ENCODE results near the gene TEX55. TPM values are rescaled to one million over a fixed set of nuclear protein-coding genes. Genes with fewer than 3 reads are reported as not detected.

TEX55 gene
- total and polyA plus RNA-seq, 2 experiments from 2014 or later, result 0.17 TPM; not detected in 1

GRCh38 chr3:119146578-119147375 lies 812 bp downstream of the TEX55 start:
- H3K27ac ChIP-seq (ENCODE audit: low read depth), result no peak overlapping the region
- DNase-seq (ENCODE audit: low spot score) (no peak), ATAC-seq (no peak)

DNA sequence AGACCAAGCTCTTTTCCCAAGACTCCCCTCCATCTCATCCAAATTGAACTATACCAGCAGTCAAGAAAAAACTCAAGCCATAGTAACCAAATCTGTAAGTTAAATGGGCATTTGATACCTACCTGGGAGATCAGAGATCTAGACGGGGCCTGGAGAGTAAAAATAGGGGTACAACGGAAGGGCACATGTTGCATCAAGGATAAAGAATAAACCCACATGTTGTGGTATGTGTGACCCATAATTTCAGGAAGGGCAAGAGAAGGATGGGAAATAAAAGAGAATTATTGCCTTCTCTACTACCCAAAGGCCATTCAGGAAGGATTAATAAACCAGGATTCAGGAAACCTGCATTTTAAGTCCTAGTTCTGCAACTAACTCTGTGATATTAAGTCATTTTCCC lies 1.5 kb downstream of the TEX55 start:
- Histone ChIP-seq H3K4me2 (no peak overlapping the region), H4K20me1 (replicated peaks; ENCODE audit: insufficient read depth) (no peaks in the 10 kb centered on the region), H3K27ac (ENCODE audit: low read depth) (no peak overlapping the region), H3K79me2 (replicated peaks; ENCODE audit: insufficient read depth) (no peaks in the 10 kb centered on the region), H3K4me1 (ENCODE audit: insufficient read depth) (no peaks in the 10 kb centered on the region), H3K36me3 (ENCODE audit: insufficient read depth) (no peaks in the 10 kb centered on the region), H2AFZ (no peak overlapping the region), H3K27me3 (ENCODE audit: insufficient read depth) (no peaks in the 10 kb centered on the region), H3F3A (replicated peaks; ENCODE audit: low read depth) (no peaks in the 10 kb centered on the region), H3K9me2 (ENCODE audit: insufficient read depth) (no peaks in the 10 kb centered on the region), H3K4me3 (no peak overlapping the region)
- H3K36me3 Mint-ChIP-seq (ENCODE audit: low read depth), result peaks cover 4% of the 10 kb centered on the region; the same call in 1 of the 3 replicates
- no peaks in the 10 kb centered on the region for H3K27me3 Mint-ChIP-seq (ENCODE audit: insufficient read depth, low read depth, poor library complexity)
- no peak overlapping the region for H3K27ac Mint-ChIP-seq
- DNase-seq (ENCODE audit: low spot score), result no peak
- H3K4me3 Mint-ChIP-seq, result no peak overlapping the region
- H3K4me1 Mint-ChIP-seq, result no peaks in the 10 kb centered on the region
- no peak for ATAC-seq
- peaks cover 6% of the 10 kb centered on the region; the same call in 2 of the 3 replicates for H3K9me3 Mint-ChIP-seq
- TF ChIP-seq ZNF331 (CRISPR knock-in tag; IDR thresholded peaks at IDR 0.05; ENCODE audit: low read depth) (no peak), NANOG (IDR thresholded peaks at IDR 0.05; ENCODE audit: borderline replicate concordance) (no peak), POLR2AphosphoS5 (IDR thresholded peaks at IDR 0.05; ENCODE audit: low read depth) (no peak), JUNB (IDR thresholded peaks at IDR 0.05; ENCODE audit: unreplicated experiment) (no peak), ZNF462 (CRISPR knock-in tag; IDR thresholded peaks at IDR 0.05) (no peak), EZH2 (IDR thresholded peaks at IDR 0.05; ENCODE audit: low read depth, unreplicated experiment) (no peak)
- TF ChIP-seq, protein P1, sequence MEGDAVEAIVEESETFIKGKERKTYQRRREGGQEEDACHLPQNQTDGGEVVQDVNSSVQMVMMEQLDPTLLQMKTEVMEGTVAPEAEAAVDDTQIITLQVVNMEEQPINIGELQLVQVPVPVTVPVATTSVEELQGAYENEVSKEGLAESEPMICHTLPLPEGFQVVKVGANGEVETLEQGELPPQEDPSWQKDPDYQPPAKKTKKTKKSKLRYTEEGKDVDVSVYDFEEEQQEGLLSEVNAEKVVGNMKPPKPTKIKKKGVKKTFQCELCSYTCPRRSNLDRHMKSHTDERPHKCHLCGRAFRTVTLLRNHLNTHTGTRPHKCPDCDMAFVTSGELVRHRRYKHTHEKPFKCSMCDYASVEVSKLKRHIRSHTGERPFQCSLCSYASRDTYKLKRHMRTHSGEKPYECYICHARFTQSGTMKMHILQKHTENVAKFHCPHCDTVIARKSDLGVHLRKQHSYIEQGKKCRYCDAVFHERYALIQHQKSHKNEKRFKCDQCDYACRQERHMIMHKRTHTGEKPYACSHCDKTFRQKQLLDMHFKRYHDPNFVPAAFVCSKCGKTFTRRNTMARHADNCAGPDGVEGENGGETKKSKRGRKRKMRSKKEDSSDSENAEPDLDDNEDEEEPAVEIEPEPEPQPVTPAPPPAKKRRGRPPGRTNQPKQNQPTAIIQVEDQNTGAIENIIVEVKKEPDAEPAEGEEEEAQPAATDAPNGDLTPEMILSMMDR (conservative IDR thresholded peaks at IDR 0.05; ENCODE audit: low read depth in 2 of 2), result no peak
- TF ChIP-seq, protein P2, sequence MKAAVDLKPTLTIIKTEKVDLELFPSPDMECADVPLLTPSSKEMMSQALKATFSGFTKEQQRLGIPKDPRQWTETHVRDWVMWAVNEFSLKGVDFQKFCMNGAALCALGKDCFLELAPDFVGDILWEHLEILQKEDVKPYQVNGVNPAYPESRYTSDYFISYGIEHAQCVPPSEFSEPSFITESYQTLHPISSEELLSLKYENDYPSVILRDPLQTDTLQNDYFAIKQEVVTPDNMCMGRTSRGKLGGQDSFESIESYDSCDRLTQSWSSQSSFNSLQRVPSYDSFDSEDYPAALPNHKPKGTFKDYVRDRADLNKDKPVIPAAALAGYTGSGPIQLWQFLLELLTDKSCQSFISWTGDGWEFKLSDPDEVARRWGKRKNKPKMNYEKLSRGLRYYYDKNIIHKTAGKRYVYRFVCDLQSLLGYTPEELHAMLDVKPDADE (IDR thresholded peaks at IDR 0.05), result no peak

More at GRCh38 chr3:119146578-119147375, 812 bp downstream of the TEX55 start:
- H3K27me3 Mint-ChIP-seq (ENCODE audit: insufficient read depth, low read depth, poor library complexity), result no peaks in the 10 kb centered on the region
- Histone ChIP-seq H3F3A (replicated peaks; ENCODE audit: low read depth) (no peaks in the 10 kb centered on the region), H3K27me3 (ENCODE audit: insufficient read depth) (no peaks in the 10 kb centered on the region), H4K20me1 (replicated peaks; ENCODE audit: insufficient read depth) (no peaks in the 10 kb centered on the region), H3K79me2 (replicated peaks; ENCODE audit: insufficient read depth) (no peaks in the 10 kb centered on the region), H3K4me3 (no peak overlapping the region), H3K4me2 (no peak overlapping the region), H3K36me3 (ENCODE audit: insufficient read depth) (no peaks in the 10 kb centered on the region), H2AFZ (no peak overlapping the region), H3K4me1 (ENCODE audit: insufficient read depth) (no peaks in the 10 kb centered on the region), H3K9me2 (ENCODE audit: insufficient read depth) (no peaks in the 10 kb centered on the region)
- H3K4me1 Mint-ChIP-seq, result no peaks in the 10 kb centered on the region
- no peak overlapping the region for H3K27ac Mint-ChIP-seq
- no peak overlapping the region for H3K4me3 Mint-ChIP-seq
- H3K9me3 Mint-ChIP-seq, result peaks cover 7% of the 10 kb centered on the region
- TF ChIP-seq, protein P2 (IDR thresholded peaks at IDR 0.05), result no peak
- TF ChIP-seq ZNF331 (CRISPR knock-in tag; IDR thresholded peaks at IDR 0.05; ENCODE audit: low read depth) (no peak), NANOG (IDR thresholded peaks at IDR 0.05; ENCODE audit: borderline replicate concordance) (no peak), CREB1 (CRISPR knock-in tag; IDR thresholded peaks at IDR 0.05; ENCODE audit: low read depth) (no peak)
- peaks cover 4% of the 10 kb centered on the region; the same call in 2 of the 3 replicates for H3K36me3 Mint-ChIP-seq (ENCODE audit: low read depth)

Data from GM23338 (cell line).